Nephron progenitor cell (in vitro differentiated cells): ENCODE measurements around the gene SCN11A.

Source experiments
- DNase-seq: peaks from one replicate; pipeline ENCODE4 v3.0.0; 2021
- H3K27ac Mint-ChIP-seq: 2 replicates; pipeline ENCODE4 v1.8.0; 2021; ENCODE audit warnings: mild to moderate bottlenecking, moderate library complexity, mixed read lengths
- H3K27me3 Mint-ChIP-seq: 2 replicates; pipeline ENCODE4 v1.8.0; 2021; ENCODE audit warnings: mild to moderate bottlenecking, low read depth, mixed read lengths; ENCODE audit not compliant: poor library complexity
- H3K36me3 Mint-ChIP-seq: 2 replicates; pipeline ENCODE4 v1.8.0; 2021; ENCODE audit warnings: low read depth, mixed read lengths
- H3K4me1 Mint-ChIP-seq: 2 replicates; pipeline ENCODE4 v1.8.0; 2021; ENCODE audit warnings: mixed read lengths
- H3K4me3 Mint-ChIP-seq: 2 replicates; pipeline ENCODE4 v1.8.0; 2021; ENCODE audit warnings: mild to moderate bottlenecking, moderate library complexity, mixed read lengths
- H3K9me3 Mint-ChIP-seq: 2 replicates; pipeline ENCODE4 v1.8.0; 2021; ENCODE audit warnings: mild to moderate bottlenecking, moderate library complexity, mixed read lengths
- TF ChIP-seq, protein P1 (sequence below): fragments of 200-600 bp; sonication (generic); IDR thresholded peaks from 2 replicates; pipeline ENCODE4 v1.5.0; 2021; ENCODE audit warnings: antibody characterized with exemption

The SCN11A gene

DNA sequence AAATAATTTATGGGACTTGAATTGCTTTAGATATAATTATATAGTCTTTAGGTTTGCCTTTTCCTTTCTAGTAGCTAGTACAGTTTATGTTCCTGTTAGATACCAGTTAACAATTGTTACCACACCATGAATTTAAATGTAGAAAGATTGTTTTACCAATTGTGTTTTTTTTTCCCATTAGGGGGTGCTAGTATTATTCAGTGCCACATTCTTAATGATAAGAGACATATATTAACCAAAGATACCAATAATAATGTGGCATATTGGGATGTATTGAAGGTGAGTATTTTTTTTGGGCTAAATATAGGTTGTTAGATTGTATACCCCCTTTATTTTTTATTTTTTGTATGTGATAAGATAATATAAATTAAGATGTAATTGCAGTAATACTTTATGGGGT is 27.8 kb upstream of the SCN11A start:
- Mint-ChIP-seq H3K4me1 (no peaks in the 10 kb centered on the region), H3K27ac (no peak overlapping the region), H3K27me3 (peaks cover 9% of the 10 kb centered on the region), H3K4me3 (no peak overlapping the region), H3K9me3 (peaks cover 4% of the 10 kb centered on the region), H3K36me3 (peaks cover 90% of the 10 kb centered on the region)
- DNase-seq = no peak
- TF ChIP-seq, protein P1, sequence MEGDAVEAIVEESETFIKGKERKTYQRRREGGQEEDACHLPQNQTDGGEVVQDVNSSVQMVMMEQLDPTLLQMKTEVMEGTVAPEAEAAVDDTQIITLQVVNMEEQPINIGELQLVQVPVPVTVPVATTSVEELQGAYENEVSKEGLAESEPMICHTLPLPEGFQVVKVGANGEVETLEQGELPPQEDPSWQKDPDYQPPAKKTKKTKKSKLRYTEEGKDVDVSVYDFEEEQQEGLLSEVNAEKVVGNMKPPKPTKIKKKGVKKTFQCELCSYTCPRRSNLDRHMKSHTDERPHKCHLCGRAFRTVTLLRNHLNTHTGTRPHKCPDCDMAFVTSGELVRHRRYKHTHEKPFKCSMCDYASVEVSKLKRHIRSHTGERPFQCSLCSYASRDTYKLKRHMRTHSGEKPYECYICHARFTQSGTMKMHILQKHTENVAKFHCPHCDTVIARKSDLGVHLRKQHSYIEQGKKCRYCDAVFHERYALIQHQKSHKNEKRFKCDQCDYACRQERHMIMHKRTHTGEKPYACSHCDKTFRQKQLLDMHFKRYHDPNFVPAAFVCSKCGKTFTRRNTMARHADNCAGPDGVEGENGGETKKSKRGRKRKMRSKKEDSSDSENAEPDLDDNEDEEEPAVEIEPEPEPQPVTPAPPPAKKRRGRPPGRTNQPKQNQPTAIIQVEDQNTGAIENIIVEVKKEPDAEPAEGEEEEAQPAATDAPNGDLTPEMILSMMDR = no peak

DNA sequence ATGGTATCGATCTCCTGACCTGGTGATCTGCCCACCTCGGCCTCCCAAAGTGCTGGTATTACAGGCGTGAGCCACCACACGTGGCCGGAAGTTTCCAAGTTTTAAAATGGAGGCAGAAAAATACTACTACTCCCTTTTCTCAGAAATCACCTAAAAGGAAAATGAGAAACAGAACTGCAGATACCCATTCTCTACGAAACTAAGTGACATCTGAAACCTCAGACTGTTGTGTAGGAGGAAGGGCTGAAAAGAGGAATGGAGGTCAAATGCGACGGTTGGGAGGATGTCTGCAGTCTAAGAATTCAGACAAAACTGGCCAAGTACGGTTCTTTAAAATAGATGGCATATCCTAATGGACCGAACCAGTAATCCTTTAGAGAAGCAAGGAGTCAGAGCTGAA is 24.2 kb upstream of the SCN11A start:
- no peak for DNase-seq
- Mint-ChIP-seq H3K27me3 (peaks cover 6% of the 10 kb centered on the region), H3K36me3 (peaks cover 86% of the 10 kb centered on the region), H3K4me3 (no peak overlapping the region), H3K4me1 (no peaks in the 10 kb centered on the region), H3K9me3 (peaks cover 4% of the 10 kb centered on the region), H3K27ac (no peak overlapping the region)
- TF ChIP-seq, protein P1 = no peak

DNA sequence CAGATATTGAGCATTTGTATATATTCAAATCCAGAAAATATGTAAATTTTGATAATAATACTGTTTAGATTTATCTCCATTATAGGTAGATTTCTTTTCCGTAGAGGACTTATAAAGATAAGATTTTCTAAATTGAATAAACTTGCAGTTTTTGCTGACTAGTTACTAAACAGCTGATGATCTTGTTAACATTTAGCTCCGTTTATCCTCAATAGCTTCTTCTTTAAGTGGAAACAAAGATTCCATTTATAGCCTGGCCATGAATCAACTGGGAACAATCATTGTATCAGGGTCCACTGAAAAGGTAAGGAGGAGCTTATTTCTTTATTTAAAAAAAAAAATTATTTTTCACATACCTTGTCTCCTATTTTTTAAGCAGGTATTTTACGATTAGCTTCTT is 16.8 kb upstream of the SCN11A start:
- no peak overlapping the region for H3K4me3 Mint-ChIP-seq
- no peaks in the 10 kb centered on the region for H3K9me3 Mint-ChIP-seq
- peaks cover 76% of the 10 kb centered on the region for H3K36me3 Mint-ChIP-seq
- H3K4me1 Mint-ChIP-seq = peaks cover 13% of the 10 kb centered on the region
- DNase-seq = no peak
- H3K27ac Mint-ChIP-seq = no peak overlapping the region
- H3K27me3 Mint-ChIP-seq = no peaks in the 10 kb centered on the region
- TF ChIP-seq, protein P1 = no peak

DNA sequence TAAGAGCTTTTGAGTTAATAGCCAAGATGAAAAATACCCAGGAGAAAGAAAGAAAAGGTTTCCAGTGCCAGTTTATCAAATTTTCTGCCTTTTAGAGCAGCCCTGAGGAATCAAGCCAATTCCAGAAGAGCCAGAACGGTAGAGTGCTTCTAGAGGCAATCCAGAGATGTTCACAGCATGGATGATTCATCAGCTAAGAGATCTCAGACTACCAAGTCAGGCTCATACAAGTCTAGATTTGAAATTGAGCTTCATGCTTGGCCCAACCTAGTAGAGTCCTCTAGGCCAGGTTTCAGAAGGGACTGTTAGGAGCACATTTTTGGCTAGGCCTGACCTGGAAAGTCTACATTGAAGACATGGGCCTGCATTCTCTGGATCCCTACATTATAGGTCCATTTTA is 15.5 kb upstream of the SCN11A start:
- no peak overlapping the region for H3K4me3 Mint-ChIP-seq
- DNase-seq = no peak
- no peaks in the 10 kb centered on the region for H3K9me3 Mint-ChIP-seq
- no peaks in the 10 kb centered on the region for H3K27me3 Mint-ChIP-seq
- peak overlapping the region; percentile 42 for H3K27ac Mint-ChIP-seq
- peaks cover 13% of the 10 kb centered on the region for H3K4me1 Mint-ChIP-seq
- TF ChIP-seq, protein P1 = no peak
- H3K36me3 Mint-ChIP-seq = peaks cover 74% of the 10 kb centered on the region

DNA sequence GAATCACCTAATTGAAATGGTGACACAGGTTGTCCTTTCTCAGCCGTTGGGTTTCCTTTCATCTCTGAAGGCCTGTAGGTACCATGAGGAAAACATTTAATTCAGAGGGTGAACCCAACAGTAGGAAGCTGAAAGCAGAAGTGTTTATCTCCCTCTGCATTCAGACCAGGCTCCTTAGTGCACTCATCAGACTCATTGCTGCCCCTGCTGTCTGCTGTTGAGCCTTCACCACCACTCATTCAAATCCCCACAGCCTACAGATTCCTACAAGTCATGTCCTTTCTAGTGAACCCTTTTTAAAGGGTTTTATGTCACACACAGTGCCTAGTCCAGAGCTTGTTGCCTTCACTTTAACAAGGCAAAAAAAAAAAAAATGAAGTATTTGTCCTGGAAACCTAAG is 13.5 kb upstream of the SCN11A start:
- DNase-seq = peak; percentile 15
- H3K4me1 Mint-ChIP-seq = peaks cover 15% of the 10 kb centered on the region
- H3K27me3 Mint-ChIP-seq = peaks cover 2% of the 10 kb centered on the region
- TF ChIP-seq, protein P1 = peak; percentile 34
- no peak overlapping the region for H3K27ac Mint-ChIP-seq
- H3K36me3 Mint-ChIP-seq = peaks cover 72% of the 10 kb centered on the region
- H3K4me3 Mint-ChIP-seq = no peak overlapping the region
- H3K9me3 Mint-ChIP-seq = peaks cover 17% of the 10 kb centered on the region

DNA sequence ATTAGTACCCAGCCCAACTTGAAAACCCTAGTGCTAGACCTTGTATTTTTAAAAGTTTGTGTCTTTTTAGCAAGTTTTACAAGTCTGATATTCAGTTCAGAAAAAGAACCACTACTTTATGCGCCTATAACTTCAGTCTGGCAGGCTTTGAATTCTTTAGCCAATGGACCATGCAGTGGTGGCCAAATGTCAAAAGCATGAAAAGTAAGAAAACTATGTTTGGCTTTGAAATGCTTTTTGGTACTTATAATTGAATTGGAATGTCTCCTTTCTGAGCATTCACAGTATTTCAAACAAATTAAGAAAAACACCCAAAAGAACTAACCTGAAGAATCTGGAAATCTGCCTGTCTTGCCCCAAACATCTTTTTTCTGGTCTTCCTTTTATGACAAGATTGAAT is 12.9 kb upstream of the SCN11A start:
- Mint-ChIP-seq H3K4me1 (peaks cover 19% of the 10 kb centered on the region), H3K27ac (no peak overlapping the region), H3K36me3 (peaks cover 73% of the 10 kb centered on the region), H3K27me3 (peaks cover 2% of the 10 kb centered on the region), H3K9me3 (peaks cover 21% of the 10 kb centered on the region), H3K4me3 (no peak overlapping the region)
- TF ChIP-seq, protein P1 = no peak
- DNase-seq = no peak
